NOMO-1 treated with dmso at 0.1 percent for 144 hours (cell line): ENCODE measurements around the gene SLCO1A2.
A peak's percentile ranks its signal among the peaks of the same experiment; 100 is the strongest.

Experiments
- DNase-seq: peaks from one replicate; lab custom pipeline; 2025; ENCODE audit not compliant: unreplicated experiment; lab: John Stamatoyannopoulos, UW

SLCO1A2 gene

DNA sequence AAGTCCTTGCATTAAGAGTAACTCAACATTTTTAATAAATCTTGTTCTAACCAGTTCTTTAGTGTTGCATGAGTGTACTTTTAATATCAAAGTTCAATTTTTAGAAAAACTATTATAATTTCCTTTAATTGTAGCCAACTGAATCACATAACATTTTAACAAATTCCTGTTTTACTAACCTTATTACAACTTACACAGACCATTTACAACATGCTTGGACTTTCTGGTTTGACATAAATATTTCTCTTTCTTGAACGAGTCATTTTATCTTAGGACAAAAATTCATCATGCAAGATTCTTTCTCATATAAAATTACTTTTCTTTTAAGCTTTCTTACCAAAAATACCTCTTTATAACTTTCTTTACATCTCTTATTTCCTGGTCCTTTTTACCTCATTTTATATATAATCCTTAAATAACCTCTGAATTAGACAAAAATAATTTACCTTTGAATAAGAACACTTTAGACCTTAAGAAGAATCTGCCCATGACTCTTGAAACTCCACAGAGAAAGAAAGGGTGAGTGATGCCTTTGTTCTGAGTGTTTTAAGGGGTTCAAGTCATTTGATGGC is 3.9 kb downstream of the SLCO1A2 start:
- DNase-seq: no peak

DNA sequence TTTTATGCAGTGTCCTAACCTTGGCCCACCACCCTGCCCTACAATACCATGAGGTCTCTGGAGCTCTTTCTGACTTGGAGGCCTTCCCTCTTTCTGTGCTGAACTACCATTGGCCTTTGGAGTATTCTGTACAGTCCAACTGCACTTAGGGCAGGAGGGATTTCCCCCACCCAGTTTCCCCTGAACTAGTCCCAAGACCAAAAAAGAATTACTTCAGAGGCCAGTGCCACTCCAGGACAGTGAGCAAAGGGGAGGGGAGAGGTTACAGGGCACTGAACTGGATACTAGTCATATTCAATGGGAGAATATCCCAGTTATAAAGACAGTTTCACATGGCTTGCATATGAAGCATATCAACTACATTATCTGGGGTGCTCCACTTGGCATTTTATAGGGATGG is 6.1 kb downstream of the SLCO1A2 start:
- DNase-seq: no peak

DNA sequence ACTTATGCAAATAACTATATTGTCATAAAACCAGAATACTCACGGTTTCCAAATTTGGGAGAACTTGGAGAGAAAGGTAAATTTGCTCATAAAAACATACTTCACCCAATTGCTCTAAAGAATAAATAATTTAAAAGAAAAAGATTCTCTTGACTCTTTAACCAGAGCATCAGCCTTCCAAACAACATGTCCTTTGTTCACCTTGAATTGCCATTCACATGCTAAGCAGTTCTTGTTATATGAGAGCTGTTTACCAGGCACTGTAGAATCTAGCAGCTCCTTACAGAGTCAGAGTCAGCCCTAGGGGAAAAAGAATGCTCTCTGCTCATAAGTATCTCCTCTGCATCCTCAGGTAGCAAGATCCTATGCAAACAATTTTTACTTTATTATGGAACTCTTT is 10.2 kb downstream of the SLCO1A2 start:
- DNase-seq: no peak

DNA sequence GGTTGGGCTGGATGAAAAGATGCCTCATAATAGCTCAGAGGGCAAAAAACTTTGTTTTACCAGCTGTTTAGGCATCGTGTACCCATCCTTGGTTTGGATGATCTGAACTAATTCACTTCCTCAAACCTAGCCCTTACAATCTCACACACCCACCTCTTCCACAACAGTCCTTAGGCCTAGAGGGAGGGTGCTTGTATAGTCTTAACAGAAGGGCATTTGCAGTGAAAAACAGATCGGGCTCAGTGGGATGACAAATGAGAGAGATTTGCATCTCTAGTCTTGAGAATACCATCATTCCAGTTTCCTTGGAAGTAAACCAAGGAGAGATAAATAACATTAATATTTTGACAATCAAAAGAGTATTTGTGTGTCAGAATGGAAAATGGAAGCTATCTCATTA is 11.0 kb downstream of the SLCO1A2 start:
- DNase-seq: no peak

DNA sequence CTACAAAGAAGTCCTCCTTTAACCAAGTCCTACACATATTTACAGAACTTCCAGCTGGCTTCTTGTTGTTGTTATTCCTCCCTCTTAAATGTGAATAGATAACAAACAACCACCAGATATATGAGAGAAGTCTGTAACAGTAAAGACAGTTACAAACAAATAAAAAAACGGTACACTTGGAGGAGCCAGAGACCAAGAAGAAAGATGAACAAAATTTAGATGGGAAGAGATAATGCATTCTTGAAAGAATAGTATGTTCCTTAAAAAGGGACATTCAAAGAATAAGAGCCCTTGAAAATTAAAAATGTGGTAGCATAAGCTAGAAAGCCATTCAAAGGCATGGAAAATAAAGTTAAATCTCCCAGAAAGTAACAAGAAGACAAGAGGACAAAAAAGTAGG is 25.9 kb downstream of the SLCO1A2 start:
- DNase-seq: no peak

DNA sequence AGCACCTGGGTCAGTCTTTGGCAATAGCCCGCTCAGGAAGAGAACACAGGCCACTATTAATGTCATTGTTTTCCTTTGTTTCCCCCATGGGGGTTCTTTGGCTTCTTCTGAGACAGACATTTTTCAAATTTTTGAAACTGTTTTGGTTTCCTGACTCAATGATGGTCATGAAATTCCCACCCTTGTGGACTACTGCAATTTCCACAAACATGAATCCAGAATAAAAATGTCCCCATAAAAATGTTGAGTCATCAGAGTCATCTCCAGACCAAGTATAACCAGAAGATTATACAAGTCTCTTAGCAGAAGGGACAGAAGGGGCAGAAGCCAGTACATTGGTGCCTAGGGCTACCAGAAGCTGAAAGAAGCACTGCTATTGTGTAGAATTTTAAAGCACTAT is 29.1 kb downstream of the SLCO1A2 start:
- no peak for DNase-seq

DNA sequence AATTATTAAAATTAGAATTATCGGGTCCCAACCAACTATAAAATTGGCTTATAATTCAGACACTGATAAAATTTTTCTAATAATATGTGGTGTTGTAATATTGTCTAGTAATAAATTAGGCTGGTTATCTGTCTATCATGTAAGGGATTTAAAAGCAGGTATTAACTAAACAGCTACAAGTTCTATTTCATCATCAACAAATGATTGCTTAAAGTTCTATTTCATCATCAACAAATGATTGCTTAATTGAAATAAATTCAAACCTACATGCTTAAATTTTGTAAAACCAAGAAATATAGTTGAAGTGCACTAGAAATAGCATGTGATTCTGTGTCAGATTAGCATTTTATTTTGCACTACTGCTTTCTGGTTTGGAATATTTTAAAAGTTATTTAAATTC is 34.1 kb downstream of the SLCO1A2 start:
- DNase-seq: no peak

DNA sequence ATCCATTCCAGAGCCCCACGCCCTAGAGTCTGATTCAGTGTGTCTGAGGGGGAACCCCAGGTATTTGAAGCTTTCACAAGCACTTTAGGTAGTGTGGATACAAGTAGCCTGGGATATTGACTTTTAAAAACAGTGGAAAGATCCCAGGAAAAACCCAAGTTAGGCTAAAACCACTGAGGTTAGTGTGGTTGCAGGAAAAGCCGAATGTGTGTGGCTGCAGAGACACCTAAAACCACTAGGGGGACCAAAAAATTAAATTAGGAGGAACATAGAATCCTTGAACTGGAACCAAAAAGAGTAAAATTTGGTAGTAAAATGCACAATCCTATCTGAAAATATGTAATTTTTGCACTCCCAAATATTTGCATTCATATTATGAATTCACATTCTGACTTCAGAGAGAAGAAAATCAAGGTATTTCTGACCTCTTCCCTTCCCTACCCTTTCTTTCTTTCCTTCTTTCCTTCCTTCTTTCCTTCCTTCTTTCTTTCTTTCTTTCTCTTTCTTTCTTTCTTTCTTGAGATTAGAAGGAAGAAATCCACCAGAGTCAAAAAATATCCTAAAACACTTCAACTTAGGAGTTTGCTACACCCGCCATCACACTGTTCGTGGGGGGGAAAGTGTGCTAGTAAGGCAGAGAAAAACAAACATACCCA is 37.8 kb downstream of the SLCO1A2 start:
- DNase-seq: no peak

DNA sequence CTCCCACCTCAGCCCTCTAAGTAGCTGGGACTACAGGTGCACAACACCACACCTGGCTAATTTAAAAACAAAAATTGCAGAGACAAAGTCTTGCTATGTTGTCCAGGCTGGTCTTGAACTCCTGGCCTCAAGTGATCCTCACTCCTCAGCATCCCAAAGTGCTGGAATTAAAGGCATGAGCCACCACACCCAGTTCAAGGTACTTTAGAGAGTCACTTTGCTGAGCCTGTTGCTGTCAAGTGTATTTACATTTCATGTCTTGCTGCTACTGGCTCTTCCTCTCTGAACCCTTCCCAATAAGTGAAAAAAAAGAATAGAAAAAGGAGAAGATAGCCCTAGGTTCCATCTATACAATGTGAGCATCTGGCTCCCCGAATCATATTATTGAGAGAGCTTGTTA is 38.4 kb downstream of the SLCO1A2 start:
- no peak for DNase-seq

DNA sequence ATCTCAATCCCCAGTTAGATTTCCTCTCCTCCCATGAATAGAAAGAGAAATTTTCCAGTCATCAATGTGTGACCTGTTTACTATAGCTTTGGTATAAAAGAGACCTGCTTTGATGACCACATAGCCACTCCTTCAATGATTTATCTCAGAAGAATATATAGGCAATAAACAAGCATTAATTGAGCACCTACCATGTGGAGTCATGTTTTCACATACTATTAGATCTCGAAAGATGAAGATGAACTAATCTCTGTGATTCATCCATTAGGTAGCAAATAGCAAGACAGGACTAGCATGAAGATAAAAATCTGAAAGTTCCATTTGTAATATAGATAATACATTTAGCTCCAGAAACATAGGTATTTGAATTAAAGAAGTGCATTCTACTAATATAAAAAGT is 40.5 kb downstream of the SLCO1A2 start:
- DNase-seq: no peak

DNA sequence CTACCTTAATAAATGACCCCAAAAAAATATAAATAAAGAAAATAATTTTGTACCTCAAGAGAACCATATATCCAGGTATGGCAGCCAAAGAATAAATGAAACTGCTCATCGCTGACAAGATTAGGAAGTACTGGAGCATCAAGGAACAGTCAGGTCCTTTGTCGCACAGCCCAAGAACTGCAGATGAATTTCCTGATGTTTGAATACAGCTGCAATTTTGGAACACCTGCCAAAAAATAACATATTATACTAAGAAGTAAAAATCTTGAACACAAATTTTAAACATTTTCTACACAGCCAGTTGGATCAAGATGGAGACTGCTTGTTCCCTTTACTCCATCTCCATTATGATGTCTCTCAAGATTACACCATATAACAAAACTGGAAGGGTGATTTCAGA is 42.6 kb downstream of the SLCO1A2 start:
- no peak for DNase-seq

DNA sequence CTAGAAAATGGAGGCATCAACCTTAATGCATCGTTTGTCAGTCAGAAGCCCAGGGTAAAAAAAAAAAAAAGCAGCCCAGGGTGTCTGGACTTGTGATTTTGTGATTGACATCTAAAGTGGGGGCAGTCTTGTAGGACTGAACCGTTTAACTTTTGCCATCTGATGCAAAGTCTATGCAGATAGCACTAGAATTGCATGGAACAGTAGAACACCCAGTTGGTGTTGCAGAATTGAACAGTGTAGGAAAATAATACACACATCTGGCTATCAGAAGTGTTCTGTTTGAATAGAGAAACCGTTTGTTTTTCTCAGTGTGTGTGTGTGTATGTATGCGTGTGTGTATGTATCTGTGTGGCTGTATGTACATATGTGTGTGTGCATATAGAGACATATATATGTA is 45.0 kb downstream of the SLCO1A2 start:
- DNase-seq: no peak

DNA sequence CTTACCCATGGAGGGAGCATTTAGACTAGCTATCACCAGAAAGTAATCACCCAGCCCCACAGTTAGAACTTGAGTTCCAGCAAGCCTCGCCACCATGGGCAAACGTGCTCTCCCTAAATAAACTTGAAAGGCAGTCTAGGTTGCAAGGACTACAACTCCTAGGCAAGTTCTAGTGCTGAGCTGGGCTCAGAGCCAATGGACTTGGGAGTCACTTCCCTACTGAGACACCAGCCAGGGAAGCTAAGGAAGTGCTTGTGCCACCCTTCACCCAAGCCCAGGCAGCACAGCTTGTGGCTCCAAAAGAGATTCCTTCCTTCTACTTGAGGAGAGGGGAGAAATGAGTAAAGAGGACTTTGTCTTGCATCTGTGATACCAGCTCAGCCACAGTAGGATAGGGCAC is 57.9 kb downstream of the SLCO1A2 start:
- no peak for DNase-seq

DNA sequence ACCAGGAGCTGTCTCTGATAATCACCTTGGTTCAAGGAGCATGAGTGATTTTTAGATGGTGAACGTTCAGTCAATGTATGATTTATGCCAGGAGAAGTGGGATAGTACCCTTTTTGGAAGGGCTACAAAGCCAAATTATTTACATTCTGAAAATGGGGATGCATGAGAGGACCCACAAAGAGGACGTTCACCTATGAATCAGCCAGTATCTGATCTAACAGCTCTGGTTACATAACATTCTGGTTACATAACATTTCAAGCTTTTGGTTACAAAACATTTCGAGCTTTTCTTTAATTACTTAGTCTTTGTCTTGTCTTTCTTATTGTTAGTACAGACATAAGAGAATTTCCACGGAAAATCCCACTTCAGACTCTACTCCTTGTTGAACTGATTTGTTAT is 68.8 kb downstream of the SLCO1A2 start:
- DNase-seq: peak; percentile 41

DNA sequence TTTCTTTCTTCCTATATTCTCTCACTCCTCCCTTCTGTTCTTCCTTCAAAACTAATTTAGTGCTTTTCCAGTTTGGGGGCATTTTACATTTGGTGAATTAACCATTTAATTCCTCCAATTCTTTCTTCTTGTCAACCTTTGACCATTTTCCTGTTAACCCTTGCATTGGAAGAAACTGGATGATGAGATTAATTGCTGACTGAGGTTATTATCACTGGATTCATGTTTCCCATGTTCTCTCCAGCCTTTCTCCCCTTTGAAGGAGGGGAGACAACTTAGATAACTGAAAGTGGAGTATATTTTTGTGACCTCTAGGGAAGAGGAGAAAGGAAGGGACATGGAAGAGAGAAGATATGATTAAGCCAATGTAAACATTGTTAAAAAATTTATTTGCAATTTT is 70.5 kb downstream of the SLCO1A2 start:
- no peak for DNase-seq

DNA sequence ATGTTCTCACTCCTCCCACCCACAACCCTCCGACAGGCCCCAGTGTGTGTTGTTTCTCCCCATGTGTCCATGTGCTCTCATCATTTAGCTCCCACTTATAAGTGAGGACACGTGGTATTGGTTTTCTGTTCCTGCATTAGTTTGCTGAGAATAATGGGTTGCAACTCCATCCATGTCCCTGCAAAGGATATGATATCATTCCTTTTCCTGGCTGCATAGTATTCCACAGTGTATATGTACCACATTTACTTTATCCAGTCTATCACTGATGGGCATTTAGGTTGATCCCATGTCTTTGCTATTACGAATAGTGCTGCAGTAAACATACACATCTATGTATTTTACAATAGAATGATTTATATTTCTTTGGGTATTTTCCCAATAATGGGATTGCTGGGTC is 77.5 kb downstream of the SLCO1A2 start:
- DNase-seq: no peak

DNA sequence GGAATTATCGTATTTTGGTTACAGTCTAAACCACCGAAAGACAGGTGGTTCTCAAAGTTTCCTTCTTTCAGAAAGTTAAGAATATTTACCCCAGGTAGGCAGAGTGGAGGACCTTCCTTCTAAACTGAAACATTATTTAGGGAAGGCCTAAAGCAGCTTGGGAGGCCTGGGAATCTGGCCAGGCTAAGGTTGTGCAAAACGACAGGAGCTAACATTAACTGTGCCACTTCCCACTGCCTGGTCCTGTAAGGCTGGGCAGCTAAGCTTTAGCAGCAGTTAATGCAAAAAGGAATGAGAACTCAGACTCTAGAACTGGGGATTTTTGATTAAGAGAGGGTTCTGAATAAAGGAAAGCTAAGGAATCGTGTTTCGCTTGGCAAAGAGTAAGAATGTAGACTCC is 82.6 kb downstream of the SLCO1A2 start:
- DNase-seq: no peak

DNA sequence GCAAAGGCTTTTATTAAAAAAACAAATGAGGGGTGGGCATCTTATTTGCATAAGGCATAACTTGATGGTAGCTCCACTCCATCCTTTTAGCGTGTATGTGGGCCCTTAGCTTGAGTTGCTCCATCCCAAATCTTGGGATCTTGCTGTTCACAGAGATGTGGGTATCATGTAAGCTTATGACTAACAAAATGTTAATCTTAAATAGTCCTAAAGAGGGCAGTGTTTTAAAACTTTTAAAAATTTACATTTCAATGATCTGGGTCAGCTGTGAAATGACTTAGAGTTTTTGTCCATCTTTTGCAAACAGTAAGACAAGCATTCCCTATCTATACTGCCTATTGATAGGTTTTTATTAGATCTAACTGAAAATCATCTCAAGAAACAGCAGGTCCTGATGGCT is 86.0 kb downstream of the SLCO1A2 start:
- DNase-seq: no peak

DNA sequence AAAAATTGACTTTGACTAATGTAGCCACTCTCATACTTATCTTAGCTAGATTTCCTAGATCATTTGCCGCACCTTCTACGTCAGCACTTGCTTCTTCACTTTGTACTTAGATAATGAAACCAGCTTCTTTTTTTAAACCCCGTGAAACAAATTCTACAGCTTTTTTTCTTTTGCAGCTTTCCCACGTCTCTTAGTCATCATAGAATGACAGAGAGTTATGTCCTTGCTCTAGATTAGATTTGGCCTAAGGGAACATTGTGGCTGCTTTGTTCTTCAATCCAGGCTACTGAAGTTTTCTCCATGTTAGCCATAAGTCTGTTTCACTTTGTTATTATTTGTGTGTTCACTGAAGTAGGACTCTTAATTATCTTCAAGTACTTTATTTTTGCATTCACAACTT is 94.9 kb downstream of the SLCO1A2 start:
- no peak for DNase-seq

DNA sequence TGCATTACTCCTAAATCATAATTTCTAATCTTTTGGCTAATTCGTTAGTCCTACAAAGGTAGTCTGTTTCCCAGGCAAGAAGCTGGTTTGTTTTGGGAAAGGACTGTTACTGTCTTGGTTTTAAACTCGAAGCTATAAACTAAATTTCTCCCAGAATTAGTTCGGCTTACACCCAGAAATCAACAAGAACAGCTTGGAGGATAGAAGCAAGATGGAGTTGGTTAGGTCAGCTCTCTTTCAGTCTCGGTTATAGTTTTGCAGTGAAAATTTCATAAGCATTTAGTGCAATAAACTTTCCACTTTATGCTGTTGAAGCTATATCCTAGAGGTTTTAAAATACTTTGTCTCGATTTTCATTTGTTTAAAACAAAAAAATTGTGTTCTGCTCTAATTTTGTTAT is 100.3 kb downstream of the SLCO1A2 start:
- no peak for DNase-seq

DNA sequence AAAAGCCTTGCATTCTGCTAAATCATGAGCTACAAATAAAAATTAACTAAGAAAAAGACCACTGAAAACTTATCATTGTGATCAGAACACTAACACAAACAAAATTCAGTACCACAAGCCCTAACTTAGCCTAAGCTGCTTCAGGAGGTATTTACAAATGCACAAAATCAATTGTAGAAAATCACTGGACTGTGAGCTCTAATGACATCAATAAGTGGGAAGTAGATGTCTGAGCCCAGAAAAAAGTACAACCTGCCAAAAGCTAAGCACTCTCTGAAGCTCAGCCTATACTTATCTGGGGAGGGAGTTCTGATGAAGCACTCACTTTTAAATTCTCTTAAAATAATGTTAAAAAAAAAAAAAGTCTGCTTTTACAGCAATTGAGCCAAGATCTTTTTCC is 110.8 kb downstream of the SLCO1A2 start:
- DNase-seq: no peak

DNA sequence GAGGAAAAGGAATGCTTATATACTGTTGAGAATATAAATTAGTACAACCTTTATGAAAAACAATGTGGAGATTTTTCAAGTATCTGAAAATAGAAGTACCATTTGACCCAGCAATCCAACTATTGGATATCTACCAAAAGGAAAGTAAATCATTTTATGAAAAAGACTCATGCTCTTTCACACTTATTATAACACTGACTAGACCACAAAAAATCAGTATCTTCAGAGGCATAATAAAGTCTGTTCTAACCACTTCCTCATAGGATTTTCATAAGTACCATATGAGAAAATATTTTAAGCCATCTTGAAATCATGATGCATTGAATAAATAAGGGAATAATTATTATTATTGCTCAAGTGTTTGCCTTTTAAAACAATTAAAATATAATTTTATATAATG is 112.9 kb downstream of the SLCO1A2 start:
- DNase-seq: no peak

DNA sequence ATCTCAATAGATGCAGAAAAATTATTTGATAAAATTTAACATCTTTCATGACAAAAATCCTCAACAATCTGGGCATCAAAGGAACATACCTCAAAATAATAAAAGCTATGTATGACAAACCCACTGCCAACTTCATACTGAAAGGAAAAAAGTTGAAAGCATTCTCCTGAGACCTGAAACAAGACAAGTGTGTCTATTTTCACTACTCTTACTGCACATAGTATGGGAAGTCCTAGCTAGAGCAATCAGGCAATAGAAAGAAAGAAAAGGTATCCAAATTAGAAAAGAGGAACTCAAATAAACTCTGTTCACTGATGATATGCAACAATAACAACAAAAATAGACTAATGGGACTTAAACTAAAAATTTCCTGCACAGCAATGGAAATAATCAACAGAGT is 113.6 kb downstream of the SLCO1A2 start:
- no peak for DNase-seq
